ENCODE data around the gene CRBN. TPM values are rescaled to one million over a fixed set of nuclear protein-coding genes. Genes with fewer than 3 reads are reported as not detected.
A peak's percentile ranks its signal among the peaks of the same experiment; 100 is the strongest.

The CRBN gene
- total RNA-seq, 4 donors from 2014 or later = 56.1 to 205 (median 124) TPM

GRCh38 chr3:3212781-3213440 lies 33.4 kb upstream of the CRBN start:
- Histone ChIP-seq H3K4me1 (no peaks in the 10 kb centered on the region), H3K9me3 (no peaks in the 10 kb centered on the region), H3K4me3 (no peak overlapping the region), H3K27ac (no peak overlapping the region), H3K27me3 (no peaks in the 10 kb centered on the region), H3K36me3 (no peaks in the 10 kb centered on the region)
- TF ChIP-seq, protein P1, sequence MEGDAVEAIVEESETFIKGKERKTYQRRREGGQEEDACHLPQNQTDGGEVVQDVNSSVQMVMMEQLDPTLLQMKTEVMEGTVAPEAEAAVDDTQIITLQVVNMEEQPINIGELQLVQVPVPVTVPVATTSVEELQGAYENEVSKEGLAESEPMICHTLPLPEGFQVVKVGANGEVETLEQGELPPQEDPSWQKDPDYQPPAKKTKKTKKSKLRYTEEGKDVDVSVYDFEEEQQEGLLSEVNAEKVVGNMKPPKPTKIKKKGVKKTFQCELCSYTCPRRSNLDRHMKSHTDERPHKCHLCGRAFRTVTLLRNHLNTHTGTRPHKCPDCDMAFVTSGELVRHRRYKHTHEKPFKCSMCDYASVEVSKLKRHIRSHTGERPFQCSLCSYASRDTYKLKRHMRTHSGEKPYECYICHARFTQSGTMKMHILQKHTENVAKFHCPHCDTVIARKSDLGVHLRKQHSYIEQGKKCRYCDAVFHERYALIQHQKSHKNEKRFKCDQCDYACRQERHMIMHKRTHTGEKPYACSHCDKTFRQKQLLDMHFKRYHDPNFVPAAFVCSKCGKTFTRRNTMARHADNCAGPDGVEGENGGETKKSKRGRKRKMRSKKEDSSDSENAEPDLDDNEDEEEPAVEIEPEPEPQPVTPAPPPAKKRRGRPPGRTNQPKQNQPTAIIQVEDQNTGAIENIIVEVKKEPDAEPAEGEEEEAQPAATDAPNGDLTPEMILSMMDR (IDR thresholded peaks at IDR 0.05) = no peak
- TF ChIP-seq EP300 (IDR thresholded peaks at IDR 0.05) (no peak), POLR2AphosphoS5 (IDR thresholded peaks at IDR 0.05) (no peak), POLR2A (IDR thresholded peaks at IDR 0.05) (no peak)
- WGBS, 2 donors (ENCODE audit: low coverage in 1 of 2) = 17 to 54% methylated on average over 1 to 5 of the region's 7 CpGs
- ATAC-seq = no peak

GRCh38 chr3:3209714-3210113 lies 30.2 kb upstream of the CRBN start:
- Histone ChIP-seq H3K27me3 (peaks cover 11% of the 10 kb centered on the region), H3K27ac (no peak overlapping the region), H3K9me3 (no peaks in the 10 kb centered on the region), H3K4me1 (no peaks in the 10 kb centered on the region), H3K36me3 (no peaks in the 10 kb centered on the region), H3K4me3 (no peak overlapping the region)
- no peak for TF ChIP-seq POLR2A (IDR thresholded peaks at IDR 0.05)
- TF ChIP-seq, protein P1 (IDR thresholded peaks at IDR 0.05) = no peak
- TF ChIP-seq EP300 (IDR thresholded peaks at IDR 0.05) = no peak
- no peak for TF ChIP-seq POLR2AphosphoS5 (IDR thresholded peaks at IDR 0.05)
- no peak for ATAC-seq
- 80 to 100% methylated on average over 1 of the region's 2 CpGs for WGBS, 2 donors (ENCODE audit: low coverage in 1 of 2)

DNA sequence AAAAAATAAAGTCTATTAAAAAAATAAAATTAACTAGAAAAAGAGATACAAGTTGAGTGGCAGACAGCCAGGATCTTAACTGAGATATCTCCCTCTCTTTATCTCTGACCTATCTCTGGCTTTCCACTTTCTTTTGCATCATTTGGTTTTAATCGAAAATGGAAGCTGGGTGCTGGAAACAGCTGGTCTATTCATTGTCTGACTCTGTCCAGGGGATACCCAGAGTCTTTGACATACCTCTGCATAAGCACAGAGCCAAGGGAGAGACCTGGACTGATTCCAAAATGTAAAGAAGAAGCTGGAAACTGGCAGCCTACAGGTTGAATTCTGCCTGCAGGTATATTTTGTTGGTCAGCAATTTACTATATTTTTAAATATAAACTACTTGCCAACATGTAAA lies 29.6 kb upstream of the CRBN start:
- 77% methylated on average over 1 of the region's 1 CpG; no CpG with 5 or more reads in 1 of the 2 donors for WGBS, 2 donors (ENCODE audit: low coverage in 1 of 2)
- H3K27ac ChIP-seq = no peak overlapping the region
- H3K9me3 ChIP-seq = no peaks in the 10 kb centered on the region
- H3K4me1 ChIP-seq = no peaks in the 10 kb centered on the region
- peaks cover 11% of the 10 kb centered on the region for H3K27me3 ChIP-seq
- no peaks in the 10 kb centered on the region for H3K36me3 ChIP-seq
- TF ChIP-seq EP300 (IDR thresholded peaks at IDR 0.05) (no peak), POLR2AphosphoS5 (IDR thresholded peaks at IDR 0.05) (no peak)
- TF ChIP-seq, protein P1 (IDR thresholded peaks at IDR 0.05) = no peak
- no peak for ATAC-seq
- H3K4me3 ChIP-seq = no peak overlapping the region

- TF ChIP-seq, protein P1 (IDR thresholded peaks at IDR 0.05) = no peak
- TF ChIP-seq POLR2AphosphoS5 (IDR thresholded peaks at IDR 0.05) = no peak
- TF ChIP-seq EP300 (IDR thresholded peaks at IDR 0.05) = no peak
- TF ChIP-seq POLR2A (IDR thresholded peaks at IDR 0.05) = no peak
- H3K36me3 ChIP-seq = no peaks in the 10 kb centered on the region
- no peak for ATAC-seq
- WGBS, 2 donors (ENCODE audit: low coverage in 1 of 2) = 78 to 93% methylated on average over 3 of the region's 3 CpGs
- no peak overlapping the region for H3K27ac ChIP-seq
- H3K4me1 ChIP-seq = no peaks in the 10 kb centered on the region
- no peak overlapping the region for H3K4me3 ChIP-seq
- H3K27me3 ChIP-seq = peaks cover under 1% of the 10 kb centered on the region
- no peaks in the 10 kb centered on the region for H3K9me3 ChIP-seq
Observed at GRCh38 chr3:3201611-3202010, 22.1 kb upstream of the CRBN start.

- no peaks in the 10 kb centered on the region for H3K27me3 ChIP-seq
- no peaks in the 10 kb centered on the region for H3K9me3 ChIP-seq
- 19 to 24% methylated on average over 7 of the region's 7 CpGs for WGBS, 2 donors (ENCODE audit: low coverage in 1 of 2)
- no peak overlapping the region for H3K4me3 ChIP-seq
- TF ChIP-seq, protein P1 (IDR thresholded peaks at IDR 0.05) = peak; percentile 71 to 84 (median 75)
- no peak for TF ChIP-seq POLR2A (IDR thresholded peaks at IDR 0.05)
- peak; percentile 61 for ATAC-seq
- no peaks in the 10 kb centered on the region for H3K4me1 ChIP-seq
- H3K36me3 ChIP-seq = no peaks in the 10 kb centered on the region
- no peak overlapping the region for H3K27ac ChIP-seq
Observed at GRCh38 chr3:3200632-3201212, 21.2 kb upstream of the CRBN start.
